Panc1 (cell line): ENCODE data around the gene CLCN6. TPM values are rescaled to one million over a fixed set of nuclear protein-coding genes. Genes with fewer than 3 reads are reported as not detected.

Experiments used
- ATAC-seq: fragments of 200-7000 bp; cut with Tn5 transposase; 2 replicates; pipeline ENCODE4 v1.9.1; 2020; ENCODE audit warnings: mild to moderate bottlenecking, moderate library complexity
- BruUV-seq: library from RNA; stranded (reverse); fragments of 400-500 nt; replicated peaks from 2 replicates; lab custom pipeline; 2021; lab: Mats Ljungman, UMichigan
- CTCF ChIA-PET: fragments of 300-600 bp; sonication (Branson Sonifier 250); formaldehyde crosslinking; loops from one replicate; lab custom pipeline; 2022; ENCODE audit warnings: antibody characterized with exemption; lab: Charles Lee
- POLR2A ChIA-PET: fragments of 300-600 bp; sonication (Branson Sonifier 250); formaldehyde crosslinking; loops from one replicate; lab custom pipeline; 2022; ENCODE audit warnings: antibody characterized with exemption; lab: Charles Lee
- DNase-seq: peaks from one replicate; pipeline ENCODE4 v3.0.0-alpha.2; 2010; ENCODE audit warnings: low read depth, low spot score
- H3K27ac ChIP-seq: 2 replicates; pipeline ENCODE4 v1.5.1; 2011; ENCODE audit warnings: mild to moderate bottlenecking, low read length, inconsistent platforms
- H3K27me3 ChIP-seq: fragments of 200-500 bp; sonication (Bioruptor generic); 2 replicates; pipeline ENCODE4 v1.6.0; 2014; ENCODE audit warnings: low read length, inconsistent platforms; ENCODE audit not compliant: control insufficient read depth, insufficient read depth
- H3K36me3 ChIP-seq: fragments of 200-500 bp; sonication (Bioruptor generic); 2 replicates; pipeline ENCODE4 v1.5.1; 2014; ENCODE audit warnings: inconsistent platforms, mild to moderate bottlenecking, low read length, moderate library complexity; ENCODE audit not compliant: control insufficient read depth, insufficient read depth
- H3K4me1 ChIP-seq: 2 replicates; pipeline ENCODE4 v1.5.1; 2011; ENCODE audit warnings: inconsistent platforms, mild to moderate bottlenecking, low read length, moderate library complexity; ENCODE audit not compliant: control insufficient read depth, insufficient read depth
- H3K4me3 ChIP-seq, 2 experiments: 2 replicates each; pipeline ENCODE4 v1.5.1; 2011 to 2012; ENCODE audit warnings: low read depth in 2 of 2, low read length in 2 of 2, mild to moderate bottlenecking in 2 of 2, inconsistent platforms in 1 of 2, moderate library complexity in 1 of 2
- H3K9me3 ChIP-seq: fragments of 200-500 bp; sonication (Bioruptor generic); 2 replicates; pipeline ENCODE4 v1.5.1; 2014; ENCODE audit warnings: low read depth, mild to moderate bottlenecking, inconsistent platforms, low read length, moderate library complexity; ENCODE audit not compliant: control insufficient read depth, insufficient read depth
- POLR2AphosphoS5 ChIP-seq: IDR thresholded peaks from 2 replicates; pipeline ENCODE4 v1.6.1; 2012; ENCODE audit warnings: mild to moderate bottlenecking, low read depth, low read length, moderate library complexity
- SIN3A ChIP-seq: IDR thresholded peaks from 2 replicates; pipeline ENCODE4 v1.6.1; 2012; ENCODE audit warnings: low read depth, mild to moderate bottlenecking, low read length, moderate library complexity, borderline replicate concordance; ENCODE audit not compliant: insufficient read depth
- TCF7L2 ChIP-seq: IDR thresholded peaks from 2 replicates; pipeline ENCODE4 v1.6.1; 2011; ENCODE audit warnings: mild to moderate bottlenecking, low read depth, low read length, inconsistent platforms
- in situ Hi-C: cut with HindIII; loops from 2 replicates; pipeline ENCODE4 v1.10.0; 2016; ENCODE audit warnings: low sequenced_read_pairs, low pct_unique_long_range_greater_than_20kb
- intact Hi-C: fragments of 100-400 bp; cut with micrococcal nuclease; formaldehyde crosslinking; loops from one replicate; pipeline ENCODE4 v1.10.0; 2022; ENCODE audit not compliant: unreplicated experiment
- total RNA-seq: library from RNA; stranded (reverse); gene quantifications from one replicate; pipeline ENCODE4 v1.2.1, GENCODE V29; 2021; ENCODE audit not compliant: unreplicated experiment
- TF ChIP-seq, protein P1 (sequence below), 2 experiments: IDR thresholded peaks; 2 replicates each; pipeline ENCODE4 v1.6.1; 2011 to 2012; ENCODE audit warnings: low read depth in 2 of 2, control low read depth in 1 of 2, low read length in 1 of 2, mild to moderate bottlenecking in 1 of 2, moderate library complexity in 1 of 2; ENCODE audit not compliant: insufficient read depth in 1 of 2
- TF ChIP-seq, protein P2 (sequence below): fragments of 450-650 bp; IDR thresholded peaks from 2 replicates; pipeline ENCODE4 v1.5.1; 2017; ENCODE audit warnings: mild to moderate bottlenecking

Gene CLCN6
- total RNA-seq, 1 experiment from 2014 or later, result 23.6 TPM

DNA sequence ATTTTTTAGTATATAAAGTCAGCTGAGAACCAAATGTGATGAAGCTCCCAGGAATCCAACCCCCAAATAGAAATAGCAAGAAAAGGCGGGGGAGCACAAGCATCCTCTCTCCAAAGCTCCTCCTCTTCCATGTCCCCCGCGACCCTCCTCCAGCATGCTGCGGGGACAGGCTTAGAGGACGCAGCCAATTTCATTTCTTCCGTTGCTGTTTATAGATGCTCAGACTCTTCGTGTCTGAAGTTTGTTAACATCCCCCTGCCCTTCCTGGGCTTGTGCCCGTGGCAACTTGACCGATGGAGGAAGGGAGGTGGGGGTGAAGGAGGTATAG is 42.3 kb downstream of the CLCN6 start:
- H3K4me3 ChIP-seq, result no peak overlapping the region
- no peaks in the 10 kb centered on the region for H3K36me3 ChIP-seq
- TF ChIP-seq, protein P1, sequence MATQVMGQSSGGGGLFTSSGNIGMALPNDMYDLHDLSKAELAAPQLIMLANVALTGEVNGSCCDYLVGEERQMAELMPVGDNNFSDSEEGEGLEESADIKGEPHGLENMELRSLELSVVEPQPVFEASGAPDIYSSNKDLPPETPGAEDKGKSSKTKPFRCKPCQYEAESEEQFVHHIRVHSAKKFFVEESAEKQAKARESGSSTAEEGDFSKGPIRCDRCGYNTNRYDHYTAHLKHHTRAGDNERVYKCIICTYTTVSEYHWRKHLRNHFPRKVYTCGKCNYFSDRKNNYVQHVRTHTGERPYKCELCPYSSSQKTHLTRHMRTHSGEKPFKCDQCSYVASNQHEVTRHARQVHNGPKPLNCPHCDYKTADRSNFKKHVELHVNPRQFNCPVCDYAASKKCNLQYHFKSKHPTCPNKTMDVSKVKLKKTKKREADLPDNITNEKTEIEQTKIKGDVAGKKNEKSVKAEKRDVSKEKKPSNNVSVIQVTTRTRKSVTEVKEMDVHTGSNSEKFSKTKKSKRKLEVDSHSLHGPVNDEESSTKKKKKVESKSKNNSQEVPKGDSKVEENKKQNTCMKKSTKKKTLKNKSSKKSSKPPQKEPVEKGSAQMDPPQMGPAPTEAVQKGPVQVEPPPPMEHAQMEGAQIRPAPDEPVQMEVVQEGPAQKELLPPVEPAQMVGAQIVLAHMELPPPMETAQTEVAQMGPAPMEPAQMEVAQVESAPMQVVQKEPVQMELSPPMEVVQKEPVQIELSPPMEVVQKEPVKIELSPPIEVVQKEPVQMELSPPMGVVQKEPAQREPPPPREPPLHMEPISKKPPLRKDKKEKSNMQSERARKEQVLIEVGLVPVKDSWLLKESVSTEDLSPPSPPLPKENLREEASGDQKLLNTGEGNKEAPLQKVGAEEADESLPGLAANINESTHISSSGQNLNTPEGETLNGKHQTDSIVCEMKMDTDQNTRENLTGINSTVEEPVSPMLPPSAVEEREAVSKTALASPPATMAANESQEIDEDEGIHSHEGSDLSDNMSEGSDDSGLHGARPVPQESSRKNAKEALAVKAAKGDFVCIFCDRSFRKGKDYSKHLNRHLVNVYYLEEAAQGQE (IDR thresholded peaks at IDR 0.05; ENCODE audit: insufficient read depth in 1 of 2, low read depth in 2 of 2, low read length in 1 of 2), result no peak
- ChIA-PET POLR2A (no interaction called here), CTCF (no interaction called here)
- ATAC-seq (no peak), DNase-seq (no peak)
- in situ Hi-C loops, result no loop called here
- H3K27ac ChIP-seq, result no peak overlapping the region
- no peaks in the 10 kb centered on the region for H3K4me1 ChIP-seq
- no peaks in the 10 kb centered on the region for H3K9me3 ChIP-seq
- no peaks in the 10 kb centered on the region for H3K27me3 ChIP-seq
- BruUV-seq, result no TSS peak
- intact Hi-C loops, result no loop called here

DNA sequence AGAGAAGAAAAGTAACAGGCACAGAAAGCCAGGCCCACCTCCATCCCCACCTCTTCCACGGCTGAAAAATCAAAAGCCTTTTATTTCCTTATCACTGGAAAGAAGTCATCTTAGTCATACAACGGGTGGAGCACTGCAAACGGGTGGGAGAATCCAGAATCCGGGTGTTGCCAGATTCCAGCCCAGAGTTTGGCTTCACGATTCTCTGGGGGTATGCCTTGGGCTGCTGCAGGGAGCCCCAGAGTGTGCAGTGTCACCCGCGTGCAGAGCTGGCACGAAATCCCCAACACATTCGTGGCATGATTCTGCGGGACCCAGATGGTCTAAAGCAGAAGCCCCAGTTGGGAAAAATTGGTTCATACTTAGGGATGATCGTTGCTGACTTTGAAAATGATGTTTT is 44.2 kb downstream of the CLCN6 start:
- no peak for DNase-seq
- Histone ChIP-seq H3K4me3 (no peak overlapping the region), H3K9me3 (no peaks in the 10 kb centered on the region), H3K27me3 (no peaks in the 10 kb centered on the region), H3K36me3 (no peaks in the 10 kb centered on the region), H3K4me1 (no peaks in the 10 kb centered on the region), H3K27ac (no peak overlapping the region)
- no TSS peak for BruUV-seq
- in situ Hi-C loops (no loop called here), intact Hi-C loops (no loop called here)
- no peak for TF ChIP-seq TCF7L2
- TF ChIP-seq POLR2AphosphoS5, result no peak
- TF ChIP-seq, protein P1 (IDR thresholded peaks at IDR 0.05; ENCODE audit: insufficient read depth in 1 of 2, low read depth in 2 of 2, low read length in 1 of 2), result no peak
- TF ChIP-seq SIN3A, result no peak
- TF ChIP-seq, protein P2, sequence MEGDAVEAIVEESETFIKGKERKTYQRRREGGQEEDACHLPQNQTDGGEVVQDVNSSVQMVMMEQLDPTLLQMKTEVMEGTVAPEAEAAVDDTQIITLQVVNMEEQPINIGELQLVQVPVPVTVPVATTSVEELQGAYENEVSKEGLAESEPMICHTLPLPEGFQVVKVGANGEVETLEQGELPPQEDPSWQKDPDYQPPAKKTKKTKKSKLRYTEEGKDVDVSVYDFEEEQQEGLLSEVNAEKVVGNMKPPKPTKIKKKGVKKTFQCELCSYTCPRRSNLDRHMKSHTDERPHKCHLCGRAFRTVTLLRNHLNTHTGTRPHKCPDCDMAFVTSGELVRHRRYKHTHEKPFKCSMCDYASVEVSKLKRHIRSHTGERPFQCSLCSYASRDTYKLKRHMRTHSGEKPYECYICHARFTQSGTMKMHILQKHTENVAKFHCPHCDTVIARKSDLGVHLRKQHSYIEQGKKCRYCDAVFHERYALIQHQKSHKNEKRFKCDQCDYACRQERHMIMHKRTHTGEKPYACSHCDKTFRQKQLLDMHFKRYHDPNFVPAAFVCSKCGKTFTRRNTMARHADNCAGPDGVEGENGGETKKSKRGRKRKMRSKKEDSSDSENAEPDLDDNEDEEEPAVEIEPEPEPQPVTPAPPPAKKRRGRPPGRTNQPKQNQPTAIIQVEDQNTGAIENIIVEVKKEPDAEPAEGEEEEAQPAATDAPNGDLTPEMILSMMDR, result no peak
- POLR2A ChIA-PET, result no interaction called here
- CTCF ChIA-PET, result interaction anchor here (1.1 kb wide), 1 partner anchor 12 kb away, joined by 4 read pairs; no protein-coding TSS in a partner anchor
- no peak for ATAC-seq
